NCI-H69 (cell line): ENCODE data around the gene SBF2.
A peak's percentile ranks its signal among the peaks of the same experiment; 100 is the strongest.
"Not testable (repeated sequence)": the region's sequence is repeated elsewhere in the genome, so short reads cannot be mapped to it uniquely, and the experiment has no call there.

Source experiments
- DNase-seq: peaks from one replicate; lab custom pipeline; 2025; lab: John Stamatoyannopoulos, UW

Gene SBF2

DNA sequence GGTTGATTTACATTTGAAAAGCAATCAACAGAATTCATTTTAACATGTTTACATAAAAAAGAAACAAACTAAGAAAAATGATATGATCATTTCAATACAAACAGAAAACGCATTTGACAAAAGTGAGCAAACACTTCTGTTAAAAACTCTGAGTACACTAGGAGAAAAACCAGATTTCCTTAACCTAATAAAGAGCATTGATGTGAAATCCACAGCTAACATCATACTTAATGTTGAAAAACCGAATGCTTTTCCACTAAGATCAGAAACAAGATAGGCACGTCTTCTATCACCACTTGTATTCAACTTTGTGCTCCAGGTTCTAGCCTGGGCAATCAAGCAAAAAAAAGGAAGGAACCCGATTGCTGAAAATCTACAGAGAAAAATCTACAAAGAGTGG, 227.6 kb downstream of the SBF2 start:
- DNase-seq = no peak

DNA sequence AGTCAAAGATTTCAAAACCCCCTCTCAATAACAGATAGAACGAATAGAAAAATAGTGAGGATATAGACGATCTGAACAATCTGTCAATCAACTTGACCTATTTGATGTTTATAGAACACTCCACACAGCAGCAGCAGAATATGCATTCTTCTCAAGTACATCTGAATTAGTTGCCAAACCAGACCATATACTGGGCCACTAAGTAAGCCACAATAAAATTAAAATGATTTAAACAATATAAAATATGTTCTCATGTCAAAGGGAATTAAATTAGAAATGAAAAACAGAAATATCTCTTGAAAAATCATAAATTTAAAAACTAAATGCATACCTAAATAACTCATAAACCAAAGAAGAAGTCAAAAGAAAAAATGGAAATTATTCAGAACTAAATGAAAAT, 229.2 kb downstream of the SBF2 start:
- no peak for DNase-seq

DNA sequence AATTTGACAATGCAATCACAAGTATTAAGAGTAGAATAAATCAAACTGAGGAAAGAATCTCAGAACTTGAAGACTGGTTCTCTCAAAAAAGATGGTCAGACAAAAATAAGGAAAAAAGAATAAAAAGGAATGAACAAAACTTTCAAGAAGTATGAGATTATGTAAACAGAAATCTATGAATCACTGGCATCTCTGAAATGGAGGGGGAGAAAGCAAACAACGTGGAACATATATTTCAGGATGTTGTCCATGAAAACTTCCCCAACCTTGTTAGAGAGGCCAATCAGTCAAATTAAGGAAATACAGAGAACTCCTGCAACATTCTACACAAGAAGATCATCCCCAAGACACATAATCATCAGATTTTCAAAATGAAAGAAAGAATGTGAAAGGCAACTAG, 235.7 kb downstream of the SBF2 start:
- no peak for DNase-seq

DNA sequence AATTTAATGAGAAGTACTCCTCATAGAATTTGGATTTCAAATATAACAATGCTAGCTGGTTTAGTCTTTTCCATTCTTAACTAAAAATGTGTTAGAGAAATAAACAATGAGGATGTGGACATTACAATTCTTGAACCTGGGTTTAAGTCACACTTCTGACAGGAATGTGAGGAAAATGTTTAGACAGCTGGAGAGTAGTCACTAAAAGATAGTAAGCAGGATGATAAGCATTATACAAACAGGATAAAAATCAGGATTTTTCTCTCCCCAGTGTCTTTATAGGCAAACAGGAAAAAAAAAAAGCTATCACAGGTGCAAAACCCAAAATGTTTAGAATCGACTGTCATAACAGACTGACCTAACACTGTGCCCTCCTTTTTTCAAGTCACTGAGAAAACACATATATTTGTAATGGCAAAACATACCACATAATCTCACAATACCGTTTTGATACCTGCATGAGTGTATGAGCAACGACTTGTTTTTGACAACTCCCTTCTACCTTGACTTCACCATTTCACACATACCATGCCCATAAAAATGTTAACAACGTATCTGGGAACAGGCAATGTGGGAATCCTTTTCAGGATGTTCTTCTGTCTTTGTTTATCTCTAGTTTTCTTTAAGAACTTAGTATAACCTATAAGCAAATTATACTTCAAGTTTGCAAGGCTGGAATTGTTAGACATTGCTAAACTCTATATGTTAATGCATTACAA, 242.0 kb downstream of the SBF2 start:
- DNase-seq = no peak

DNA sequence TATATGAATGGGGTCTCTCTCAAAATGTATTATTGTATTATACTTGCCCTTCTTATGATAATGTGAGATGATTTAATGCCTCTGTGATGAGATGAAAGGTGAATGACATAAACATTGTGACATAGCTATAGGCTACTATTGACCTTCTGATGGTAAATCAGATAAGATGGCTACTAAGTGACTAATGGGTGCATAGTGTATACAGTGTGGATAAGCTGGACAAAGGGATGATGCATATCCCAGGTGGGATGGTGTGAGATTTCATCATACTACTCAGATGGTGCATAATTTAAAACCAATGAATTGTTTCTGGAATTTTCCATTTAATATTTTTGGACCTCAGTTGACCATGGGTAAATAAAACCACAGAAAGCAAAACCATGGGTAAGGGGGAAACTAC, 243.5 kb downstream of the SBF2 start:
- DNase-seq = peak; percentile 33

DNA sequence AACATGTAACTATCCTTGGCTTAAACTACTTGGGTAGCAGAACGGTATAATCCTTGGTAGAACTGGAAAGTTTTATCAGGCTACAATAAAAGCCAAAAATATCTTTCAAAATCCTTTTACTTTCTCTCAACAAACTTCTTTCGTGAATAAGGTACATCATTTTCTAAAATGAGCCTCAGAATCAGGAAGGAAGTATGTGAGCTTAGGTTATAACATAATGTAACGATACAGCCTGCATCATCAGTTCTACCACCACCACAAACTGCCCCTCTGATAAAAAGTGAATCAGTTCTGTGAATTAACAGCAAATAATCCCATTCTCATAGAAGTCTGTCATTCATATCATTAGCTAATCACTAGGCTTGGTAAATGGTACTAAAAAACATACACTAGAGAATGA, 244.3 kb downstream of the SBF2 start:
- DNase-seq = no peak

DNA sequence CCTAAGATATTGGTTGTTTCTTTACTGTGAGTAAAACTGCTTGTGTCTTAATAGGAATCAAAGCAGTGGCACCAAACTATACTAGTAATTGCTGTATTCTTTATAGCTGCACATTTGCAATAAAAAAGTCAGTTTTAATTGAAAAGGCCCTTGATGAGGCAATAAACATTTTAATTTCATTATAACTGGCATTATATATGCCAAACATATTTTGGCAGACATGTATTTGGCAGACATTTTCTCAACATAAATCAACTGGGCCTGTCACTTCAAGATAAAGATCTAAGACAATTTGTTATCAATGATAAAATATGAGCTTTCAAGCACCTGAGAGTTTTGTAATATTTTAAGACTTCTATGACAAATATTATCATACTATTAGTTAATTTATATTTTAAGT, 245.7 kb downstream of the SBF2 start:
- DNase-seq = no peak

DNA sequence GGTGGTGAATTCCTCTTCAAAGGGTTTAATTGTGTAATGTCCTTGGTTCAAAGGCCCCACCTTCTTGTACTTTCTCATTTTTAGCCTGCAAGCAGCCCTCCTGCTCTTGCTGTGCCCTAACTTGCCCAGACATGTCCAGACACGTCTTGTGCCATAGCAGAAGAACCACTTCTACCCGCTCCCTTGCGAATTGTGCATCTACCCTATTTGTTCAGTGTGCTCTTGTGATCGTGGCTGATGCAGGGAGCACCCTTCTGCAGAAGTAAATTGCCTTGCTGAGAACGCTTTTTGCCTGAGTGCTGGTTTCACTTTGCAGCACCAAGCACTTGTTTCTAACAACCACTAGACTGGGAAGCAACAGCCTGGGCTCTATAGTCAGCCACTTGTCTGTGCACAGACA, 249.4 kb downstream of the SBF2 start:
- DNase-seq = peak; percentile 33

DNA sequence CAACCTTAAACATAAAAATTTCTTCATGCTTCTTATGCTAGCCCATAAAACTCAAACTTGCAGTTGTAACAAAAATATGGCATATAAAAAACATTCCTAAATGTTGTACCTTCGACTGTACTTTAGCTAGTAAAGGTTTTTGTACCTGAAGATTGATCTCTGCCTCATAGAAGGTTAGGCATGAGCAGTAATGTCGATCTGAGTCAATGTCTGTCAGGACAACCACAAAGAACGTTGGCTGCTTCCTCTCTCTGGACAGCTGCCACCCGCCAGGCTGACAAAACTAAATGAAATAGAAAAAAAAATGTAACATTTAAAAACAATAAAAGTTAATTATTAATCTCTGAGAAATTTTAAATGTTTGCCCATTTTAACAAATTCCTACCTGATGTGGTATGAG, 251.3 kb downstream of the SBF2 start:
- DNase-seq = no peak

DNA sequence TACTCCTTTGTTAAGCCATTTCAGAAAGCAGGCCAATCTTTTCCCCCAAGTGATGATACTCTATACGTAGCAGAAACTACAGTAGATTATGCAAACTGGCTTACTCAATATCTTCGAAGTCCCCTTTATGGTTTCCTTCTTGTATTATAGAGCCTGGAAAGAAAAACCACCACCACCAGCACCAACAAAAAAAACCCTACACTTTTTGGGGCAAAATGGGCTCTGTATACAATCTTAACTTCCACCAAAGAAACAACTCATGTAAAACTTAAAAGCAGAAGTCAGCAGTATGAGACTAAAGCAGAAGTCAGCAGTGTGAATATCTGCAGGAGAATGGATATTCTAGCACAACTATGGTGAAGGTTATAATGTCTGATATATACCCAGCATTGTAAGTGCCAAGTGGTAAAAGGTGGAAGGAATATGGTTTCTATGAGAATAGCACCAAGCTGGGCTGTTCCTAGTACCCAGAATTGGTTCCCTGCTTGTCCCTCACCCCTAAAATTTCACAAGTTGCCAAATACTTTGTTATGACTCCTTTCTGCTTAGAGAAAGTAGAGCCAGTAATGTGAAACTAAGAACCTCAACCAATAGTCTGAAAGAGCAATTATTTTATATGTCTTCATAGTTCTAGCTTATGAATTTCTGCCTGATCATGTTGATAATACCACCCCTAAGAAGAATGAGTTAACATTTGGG, 252.1 kb downstream of the SBF2 start:
- no peak for DNase-seq

DNA sequence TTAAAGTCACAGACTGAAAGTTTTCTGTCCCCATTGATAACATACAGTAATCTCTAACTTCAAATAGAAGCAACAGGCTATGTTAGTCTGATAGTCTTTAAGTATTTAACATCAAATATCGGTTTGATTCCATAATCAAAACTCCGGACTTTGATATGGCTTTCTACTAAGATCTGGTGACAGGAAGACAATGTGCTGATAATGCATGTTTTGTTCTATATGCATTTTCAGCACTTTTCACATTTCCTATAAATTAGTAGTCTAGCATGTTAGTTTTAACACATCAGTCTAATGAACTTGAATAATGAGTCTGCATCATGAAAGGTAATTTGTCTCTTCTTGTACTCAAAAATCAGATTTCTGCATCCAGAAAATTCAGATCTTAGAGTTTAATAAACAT, 252.7 kb downstream of the SBF2 start:
- DNase-seq = no peak

DNA sequence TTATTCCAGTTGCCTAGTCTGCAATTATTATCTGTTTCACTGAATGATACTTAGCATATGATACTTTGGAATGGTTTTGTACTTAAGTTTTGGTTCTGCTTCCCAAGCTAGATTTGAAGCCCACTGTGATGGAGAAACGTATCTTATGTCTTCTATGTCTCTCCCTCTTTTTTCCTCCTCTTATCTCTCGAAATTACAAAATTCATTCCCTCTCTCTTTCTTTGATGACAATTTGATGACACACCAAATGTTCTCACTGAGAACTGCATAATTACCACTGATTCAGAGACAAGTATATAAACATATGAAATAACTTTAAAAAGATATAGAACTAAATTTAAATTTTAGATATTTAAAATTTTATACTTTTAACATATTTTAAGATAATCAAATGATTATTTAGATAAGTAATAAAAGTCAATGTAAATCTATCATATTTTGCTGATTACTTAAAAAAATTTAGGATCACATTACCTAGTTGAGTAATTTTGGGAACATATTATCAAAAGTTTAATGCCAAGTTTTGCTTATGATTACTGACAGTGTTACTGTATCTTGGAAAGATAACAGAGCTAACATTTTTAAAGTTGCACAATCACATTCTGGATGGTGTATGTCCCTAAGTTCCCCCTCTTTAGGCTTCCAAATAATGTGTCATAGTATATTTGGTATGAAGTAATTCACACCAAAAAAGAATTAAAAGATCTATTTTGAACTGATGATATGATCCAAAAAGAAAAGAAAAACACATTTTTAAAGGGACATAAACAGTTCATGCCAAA, 255.3 kb downstream of the SBF2 start:
- DNase-seq = no peak

DNA sequence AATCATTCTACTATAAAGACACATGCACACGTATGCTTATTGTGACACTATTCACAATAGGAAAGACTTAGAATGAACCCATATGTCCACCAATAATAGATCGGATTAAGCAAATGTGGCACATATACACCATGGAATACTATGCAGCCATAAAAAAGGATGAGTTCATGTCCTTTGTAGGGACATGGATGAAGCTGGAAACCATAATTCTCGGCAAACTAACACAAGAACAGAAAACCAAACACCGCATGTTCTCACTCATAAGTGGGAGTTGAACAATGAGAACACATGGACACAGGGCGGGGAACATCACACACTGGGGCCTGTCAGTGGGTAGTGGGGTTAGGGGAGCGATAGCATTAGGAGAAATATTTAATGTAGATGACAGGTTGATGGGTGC, 258.1 kb downstream of the SBF2 start:
- not testable (repeated sequence) for DNase-seq

DNA sequence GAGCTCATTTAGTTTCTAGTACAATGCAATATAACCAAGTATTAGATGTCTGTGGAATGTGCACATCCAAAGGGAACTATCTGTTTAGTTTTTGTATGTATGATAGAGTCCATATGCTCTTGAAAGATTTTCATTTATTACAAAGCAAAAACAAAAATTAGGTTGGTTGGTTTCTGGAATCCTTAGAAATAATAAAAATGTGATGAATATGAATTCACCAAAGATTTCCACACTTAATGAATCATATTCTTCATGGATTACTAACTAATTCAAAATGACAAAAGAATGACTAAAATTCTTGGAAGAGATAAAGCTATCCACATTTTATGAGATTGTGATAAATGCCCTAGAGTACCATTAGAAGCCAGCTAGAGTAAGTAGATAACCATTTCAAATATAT, 261.1 kb downstream of the SBF2 start:
- DNase-seq = no peak

DNA sequence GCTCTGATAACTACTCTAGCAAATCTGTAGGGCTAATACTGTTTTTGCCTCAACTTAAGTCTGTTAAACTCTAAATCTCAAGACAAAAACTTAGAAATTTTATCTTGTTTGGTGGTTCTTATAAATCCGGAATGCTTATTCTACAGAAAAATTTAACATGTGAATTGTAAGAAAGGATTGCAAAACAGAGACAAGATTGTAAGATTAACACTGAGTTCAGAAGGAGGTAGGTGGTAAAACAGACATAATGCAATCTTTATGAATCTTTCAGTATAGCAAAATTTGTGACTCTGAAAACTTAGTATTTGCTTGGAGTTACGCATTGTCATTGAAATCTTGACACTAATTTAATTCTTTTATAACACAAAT, 263.9 kb downstream of the SBF2 start:
- DNase-seq = no peak

DNA sequence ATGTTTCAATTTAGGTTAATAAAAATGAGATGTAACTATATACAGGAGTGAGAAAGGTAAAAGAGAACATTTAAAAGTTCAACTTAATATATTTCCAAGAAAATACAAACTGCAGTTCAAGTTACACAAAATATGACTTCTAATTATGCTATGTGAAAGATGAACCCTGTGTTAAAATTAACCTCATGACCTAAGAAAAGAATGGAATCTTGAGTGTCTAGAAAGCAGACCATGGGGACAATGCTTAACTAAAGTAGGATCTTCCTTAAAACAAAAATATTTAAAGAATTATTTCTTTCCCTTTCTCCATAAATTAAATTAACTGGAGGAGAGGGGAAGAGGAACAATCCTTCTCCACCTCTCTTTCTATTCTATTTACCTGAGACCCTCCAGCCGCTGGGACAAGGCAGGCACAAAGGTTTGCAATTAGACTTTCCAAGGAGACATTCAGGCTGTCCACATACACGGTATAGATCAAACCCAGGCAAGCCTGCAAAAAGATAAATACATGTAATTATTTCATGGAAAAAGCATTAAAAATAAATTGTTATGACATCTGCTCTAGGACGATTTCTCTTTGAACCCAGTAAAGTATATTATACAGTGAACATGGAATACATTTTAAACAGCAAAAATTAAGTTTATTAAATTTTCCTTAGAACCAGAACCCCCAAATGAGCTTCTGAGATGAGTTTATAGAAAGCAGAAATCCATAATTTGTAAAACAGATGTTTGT, 264.5 kb downstream of the SBF2 start:
- DNase-seq = no peak

DNA sequence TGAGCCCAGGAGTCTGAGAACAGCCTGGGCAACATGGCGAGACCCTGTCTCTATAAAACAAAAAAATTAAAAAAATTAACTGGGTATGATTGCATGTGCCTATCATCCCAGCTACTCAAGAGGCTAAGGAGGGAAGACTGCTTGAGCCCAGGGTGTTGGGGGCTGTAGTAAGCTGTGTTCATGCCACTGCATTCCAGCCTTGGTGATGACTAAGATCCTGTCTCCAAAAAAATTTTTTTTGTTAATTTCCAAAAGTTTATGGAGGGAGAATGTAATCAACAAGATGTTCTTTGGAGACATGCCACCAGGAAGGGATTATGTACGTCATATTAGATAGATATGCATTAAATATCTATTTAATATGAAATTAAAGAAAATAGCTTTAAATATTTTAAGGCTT, 267.5 kb downstream of the SBF2 start:
- DNase-seq = no peak

DNA sequence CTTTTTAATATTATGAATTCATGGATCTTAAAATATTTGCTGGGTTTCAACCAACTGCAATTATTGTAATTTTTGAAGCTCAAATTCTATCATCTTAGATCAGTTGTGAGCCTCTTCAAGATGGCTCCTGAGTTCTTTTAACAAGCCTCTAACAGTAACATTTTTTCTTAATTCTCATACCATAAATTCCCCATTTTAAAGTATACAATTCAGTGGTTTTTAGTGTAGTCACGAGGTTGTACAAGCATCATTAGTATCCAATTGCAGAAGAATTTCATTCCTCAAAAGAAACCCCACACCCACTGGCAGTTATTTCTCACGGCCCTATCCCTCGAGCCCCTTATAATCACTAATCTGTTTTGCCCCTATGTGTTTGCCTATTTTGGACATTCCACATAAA, 270.8 kb downstream of the SBF2 start:
- DNase-seq = no peak

DNA sequence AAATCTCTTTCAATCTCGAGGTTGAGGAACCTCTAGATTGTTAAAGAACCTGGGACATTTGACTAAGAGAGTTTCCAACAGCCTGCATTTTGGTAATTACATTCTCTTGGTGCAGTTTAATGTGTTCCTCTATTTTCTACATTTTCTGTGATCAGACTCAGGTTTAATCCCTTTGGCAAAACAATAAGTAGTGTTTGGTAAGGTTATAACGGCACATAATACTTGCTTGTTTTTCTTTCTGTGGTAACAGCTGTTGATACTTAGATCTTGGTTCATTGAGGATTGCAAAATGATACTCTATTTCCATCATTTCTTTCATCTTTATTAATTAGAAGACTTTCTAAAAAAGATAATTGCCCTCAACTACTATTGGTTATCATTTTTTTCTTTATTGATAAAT, 271.3 kb downstream of the SBF2 start:
- DNase-seq = no peak

DNA sequence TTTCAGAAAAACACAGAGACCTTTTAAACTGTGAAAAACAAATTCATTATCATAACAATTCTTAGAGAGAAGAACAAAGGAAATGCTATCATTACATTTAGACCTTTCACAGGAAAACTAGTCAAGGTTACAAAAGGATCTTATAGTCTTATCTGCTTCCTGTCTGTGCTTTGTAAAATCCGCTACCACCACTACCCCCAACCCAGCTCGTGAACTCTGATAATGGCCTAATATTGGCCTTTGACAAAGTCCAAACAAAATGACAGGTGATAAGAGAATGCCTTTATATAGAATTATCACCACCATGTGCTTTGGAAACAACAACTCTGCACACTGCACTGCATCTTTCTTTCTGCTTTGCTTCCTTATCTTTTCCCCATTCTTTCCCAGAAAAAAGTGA, 272.5 kb downstream of the SBF2 start:
- DNase-seq = no peak

DNA sequence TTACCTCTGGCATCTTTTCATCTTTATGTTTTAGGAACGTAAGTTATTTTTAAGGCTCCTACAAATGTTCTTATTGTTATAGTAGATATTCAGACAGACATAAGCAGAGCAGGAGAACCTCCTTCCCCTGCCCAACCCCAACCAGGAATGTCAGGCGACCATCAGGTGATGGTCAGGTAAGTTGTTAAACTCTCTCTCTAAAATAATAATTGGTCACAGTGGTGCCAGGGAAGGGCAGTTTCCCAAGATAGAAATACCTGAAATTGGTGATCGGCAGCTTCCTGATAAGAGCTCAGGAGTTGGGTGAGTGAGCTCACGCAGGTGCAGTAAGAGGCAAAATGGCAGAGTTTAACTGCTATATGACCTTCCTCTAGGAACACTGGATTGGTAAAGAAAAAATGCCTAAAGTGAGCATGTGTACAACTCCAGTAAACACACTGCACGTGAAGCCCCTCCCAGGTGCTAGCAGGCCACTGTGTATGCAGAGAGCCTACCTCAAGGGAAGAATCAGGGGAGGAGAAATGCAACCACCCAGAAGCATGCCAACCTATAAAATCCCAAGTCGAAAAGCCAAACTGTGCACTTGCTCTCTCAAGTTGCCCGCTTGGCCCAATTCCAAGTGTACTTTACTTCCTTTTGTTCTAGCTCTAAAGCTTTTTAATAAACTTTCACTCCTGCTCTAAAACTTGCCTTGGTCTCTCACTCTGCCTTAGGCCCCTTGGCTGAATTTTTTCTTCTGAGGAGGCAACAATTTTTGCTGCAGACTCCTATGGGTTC, 273.9 kb downstream of the SBF2 start:
- peak; percentile 49 for DNase-seq

DNA sequence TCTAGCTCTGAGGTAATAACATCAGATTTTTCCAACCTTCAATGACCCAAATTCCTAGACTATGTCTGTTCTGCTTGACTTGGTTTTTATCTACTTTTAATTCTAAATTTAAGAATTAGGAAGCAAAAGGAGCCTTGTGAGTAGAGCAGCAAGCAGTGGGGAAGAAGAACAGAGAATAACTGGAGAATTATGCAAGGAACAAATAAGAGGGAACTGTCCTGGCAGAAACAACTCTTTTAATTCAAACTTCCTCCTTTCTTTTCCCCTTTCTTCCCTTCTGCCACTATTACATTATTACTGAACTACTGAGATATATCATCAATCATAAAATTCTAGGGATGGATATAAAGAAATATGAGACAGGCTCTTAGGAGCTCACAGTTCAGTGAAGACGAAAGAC, 276.1 kb downstream of the SBF2 start:
- no peak for DNase-seq
